ENCODE results near the gene PLXDC1. TPM values are rescaled to one million over a fixed set of nuclear protein-coding genes. Genes with fewer than 3 reads are reported as not detected.
A peak's percentile ranks its signal among the peaks of the same experiment; 100 is the strongest.

Gene PLXDC1
- total and polyA plus RNA-seq, 2 of the 13 experiments (the other 11 are each of a cell fraction or from before 2014, with no cell fraction given): not detected

DNA sequence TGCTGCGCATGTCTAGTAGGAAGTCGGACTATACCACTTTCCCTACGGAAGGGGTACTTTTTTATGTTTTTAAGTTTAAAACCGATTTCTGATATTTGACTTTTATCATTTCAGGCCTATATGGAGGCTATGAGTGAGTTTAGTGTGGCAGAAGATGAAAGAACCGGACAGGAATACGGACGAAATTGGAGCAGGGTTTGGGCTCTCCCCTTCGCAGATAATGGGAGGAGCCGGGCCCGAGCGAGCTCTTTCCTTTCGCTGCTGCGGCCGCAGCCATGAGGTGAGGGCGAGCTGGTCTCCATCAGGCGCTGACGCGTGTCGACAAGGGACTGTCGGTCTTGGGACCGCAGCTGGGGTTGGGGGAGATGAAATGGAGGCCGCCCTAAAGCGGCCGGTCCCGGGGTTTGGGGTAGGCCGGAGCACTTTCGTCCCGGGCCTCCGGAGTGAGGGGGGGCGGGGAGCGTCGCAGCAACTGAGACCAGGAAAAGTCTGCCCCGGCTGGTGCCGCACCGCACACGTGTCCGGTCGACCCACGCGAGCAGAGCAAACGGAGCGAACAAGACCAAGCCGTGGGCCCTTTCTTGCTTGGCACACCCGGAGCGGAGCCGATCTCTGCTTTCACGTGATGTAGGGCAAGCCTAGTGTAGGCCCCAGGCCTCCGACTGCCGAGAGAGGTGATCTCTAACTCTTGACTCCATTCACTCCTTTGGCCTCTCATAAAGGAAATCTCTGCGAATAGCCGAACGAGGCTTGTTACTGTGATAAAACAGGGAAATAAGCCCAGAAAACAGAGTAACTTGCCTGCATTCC lies 48.8 kb upstream of the PLXDC1 start, which contains the start of gene RPL19 (continued):
- TF ChIP-seq, protein P1, sequence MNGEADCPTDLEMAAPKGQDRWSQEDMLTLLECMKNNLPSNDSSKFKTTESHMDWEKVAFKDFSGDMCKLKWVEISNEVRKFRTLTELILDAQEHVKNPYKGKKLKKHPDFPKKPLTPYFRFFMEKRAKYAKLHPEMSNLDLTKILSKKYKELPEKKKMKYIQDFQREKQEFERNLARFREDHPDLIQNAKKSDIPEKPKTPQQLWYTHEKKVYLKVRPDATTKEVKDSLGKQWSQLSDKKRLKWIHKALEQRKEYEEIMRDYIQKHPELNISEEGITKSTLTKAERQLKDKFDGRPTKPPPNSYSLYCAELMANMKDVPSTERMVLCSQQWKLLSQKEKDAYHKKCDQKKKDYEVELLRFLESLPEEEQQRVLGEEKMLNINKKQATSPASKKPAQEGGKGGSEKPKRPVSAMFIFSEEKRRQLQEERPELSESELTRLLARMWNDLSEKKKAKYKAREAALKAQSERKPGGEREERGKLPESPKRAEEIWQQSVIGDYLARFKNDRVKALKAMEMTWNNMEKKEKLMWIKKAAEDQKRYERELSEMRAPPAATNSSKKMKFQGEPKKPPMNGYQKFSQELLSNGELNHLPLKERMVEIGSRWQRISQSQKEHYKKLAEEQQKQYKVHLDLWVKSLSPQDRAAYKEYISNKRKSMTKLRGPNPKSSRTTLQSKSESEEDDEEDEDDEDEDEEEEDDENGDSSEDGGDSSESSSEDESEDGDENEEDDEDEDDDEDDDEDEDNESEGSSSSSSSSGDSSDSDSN (CRISPR knock-in tag; IDR thresholded peaks at IDR 0.05): peak; percentile 68; the same call in 1 of the 2 replicates
- TF ChIP-seq, protein P2, sequence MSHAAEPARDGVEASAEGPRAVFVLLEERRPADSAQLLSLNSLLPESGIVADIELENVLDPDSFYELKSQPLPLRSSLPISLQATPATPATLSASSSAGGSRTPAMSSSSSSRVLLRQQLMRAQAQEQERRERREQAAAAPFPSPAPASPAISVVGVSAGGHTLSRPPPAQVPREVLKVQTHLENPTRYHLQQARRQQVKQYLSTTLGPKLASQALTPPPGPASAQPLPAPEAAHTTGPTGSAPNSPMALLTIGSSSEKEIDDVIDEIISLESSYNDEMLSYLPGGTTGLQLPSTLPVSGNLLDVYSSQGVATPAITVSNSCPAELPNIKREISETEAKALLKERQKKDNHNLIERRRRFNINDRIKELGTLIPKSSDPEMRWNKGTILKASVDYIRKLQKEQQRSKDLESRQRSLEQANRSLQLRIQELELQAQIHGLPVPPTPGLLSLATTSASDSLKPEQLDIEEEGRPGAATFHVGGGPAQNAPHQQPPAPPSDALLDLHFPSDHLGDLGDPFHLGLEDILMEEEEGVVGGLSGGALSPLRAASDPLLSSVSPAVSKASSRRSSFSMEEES (CRISPR knock-in tag; IDR thresholded peaks at IDR 0.05): no peak; the same call in 1 of the 2 replicates
- TF ChIP-seq, protein P3, sequence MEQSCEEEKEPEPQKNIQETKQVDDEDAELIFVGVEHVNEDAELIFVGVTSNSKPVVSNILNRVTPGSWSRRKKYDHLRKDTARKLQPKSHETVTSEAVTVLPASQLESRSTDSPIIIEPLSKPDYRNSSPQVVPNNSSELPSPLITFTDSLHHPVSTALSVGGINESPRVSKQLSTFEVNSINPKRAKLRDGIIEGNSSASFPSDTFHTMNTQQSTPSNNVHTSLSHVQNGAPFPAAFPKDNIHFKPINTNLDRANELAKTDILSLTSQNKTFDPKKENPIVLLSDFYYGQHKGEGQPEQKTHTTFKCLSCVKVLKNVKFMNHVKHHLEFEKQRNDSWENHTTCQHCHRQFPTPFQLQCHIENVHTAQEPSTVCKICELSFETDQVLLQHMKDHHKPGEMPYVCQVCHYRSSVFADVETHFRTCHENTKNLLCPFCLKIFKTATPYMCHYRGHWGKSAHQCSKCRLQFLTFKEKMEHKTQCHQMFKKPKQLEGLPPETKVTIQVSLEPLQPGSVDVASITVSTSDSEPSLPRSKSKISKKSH (CRISPR knock-in tag; IDR thresholded peaks at IDR 0.05; ENCODE audit: borderline replicate concordance): peak; percentile 71
- TF ChIP-seq SUZ12 (IDR thresholded peaks at IDR 0.05; ENCODE audit: low read depth, low read length): no peak
- TF ChIP-seq, protein P4, sequence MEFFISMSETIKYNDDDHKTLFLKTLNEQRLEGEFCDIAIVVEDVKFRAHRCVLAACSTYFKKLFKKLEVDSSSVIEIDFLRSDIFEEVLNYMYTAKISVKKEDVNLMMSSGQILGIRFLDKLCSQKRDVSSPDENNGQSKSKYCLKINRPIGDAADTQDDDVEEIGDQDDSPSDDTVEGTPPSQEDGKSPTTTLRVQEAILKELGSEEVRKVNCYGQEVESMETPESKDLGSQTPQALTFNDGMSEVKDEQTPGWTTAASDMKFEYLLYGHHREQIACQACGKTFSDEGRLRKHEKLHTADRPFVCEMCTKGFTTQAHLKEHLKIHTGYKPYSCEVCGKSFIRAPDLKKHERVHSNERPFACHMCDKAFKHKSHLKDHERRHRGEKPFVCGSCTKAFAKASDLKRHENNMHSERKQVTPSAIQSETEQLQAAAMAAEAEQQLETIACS (CRISPR knock-in tag; IDR thresholded peaks at IDR 0.05): no peak
- TF ChIP-seq, protein P5, sequence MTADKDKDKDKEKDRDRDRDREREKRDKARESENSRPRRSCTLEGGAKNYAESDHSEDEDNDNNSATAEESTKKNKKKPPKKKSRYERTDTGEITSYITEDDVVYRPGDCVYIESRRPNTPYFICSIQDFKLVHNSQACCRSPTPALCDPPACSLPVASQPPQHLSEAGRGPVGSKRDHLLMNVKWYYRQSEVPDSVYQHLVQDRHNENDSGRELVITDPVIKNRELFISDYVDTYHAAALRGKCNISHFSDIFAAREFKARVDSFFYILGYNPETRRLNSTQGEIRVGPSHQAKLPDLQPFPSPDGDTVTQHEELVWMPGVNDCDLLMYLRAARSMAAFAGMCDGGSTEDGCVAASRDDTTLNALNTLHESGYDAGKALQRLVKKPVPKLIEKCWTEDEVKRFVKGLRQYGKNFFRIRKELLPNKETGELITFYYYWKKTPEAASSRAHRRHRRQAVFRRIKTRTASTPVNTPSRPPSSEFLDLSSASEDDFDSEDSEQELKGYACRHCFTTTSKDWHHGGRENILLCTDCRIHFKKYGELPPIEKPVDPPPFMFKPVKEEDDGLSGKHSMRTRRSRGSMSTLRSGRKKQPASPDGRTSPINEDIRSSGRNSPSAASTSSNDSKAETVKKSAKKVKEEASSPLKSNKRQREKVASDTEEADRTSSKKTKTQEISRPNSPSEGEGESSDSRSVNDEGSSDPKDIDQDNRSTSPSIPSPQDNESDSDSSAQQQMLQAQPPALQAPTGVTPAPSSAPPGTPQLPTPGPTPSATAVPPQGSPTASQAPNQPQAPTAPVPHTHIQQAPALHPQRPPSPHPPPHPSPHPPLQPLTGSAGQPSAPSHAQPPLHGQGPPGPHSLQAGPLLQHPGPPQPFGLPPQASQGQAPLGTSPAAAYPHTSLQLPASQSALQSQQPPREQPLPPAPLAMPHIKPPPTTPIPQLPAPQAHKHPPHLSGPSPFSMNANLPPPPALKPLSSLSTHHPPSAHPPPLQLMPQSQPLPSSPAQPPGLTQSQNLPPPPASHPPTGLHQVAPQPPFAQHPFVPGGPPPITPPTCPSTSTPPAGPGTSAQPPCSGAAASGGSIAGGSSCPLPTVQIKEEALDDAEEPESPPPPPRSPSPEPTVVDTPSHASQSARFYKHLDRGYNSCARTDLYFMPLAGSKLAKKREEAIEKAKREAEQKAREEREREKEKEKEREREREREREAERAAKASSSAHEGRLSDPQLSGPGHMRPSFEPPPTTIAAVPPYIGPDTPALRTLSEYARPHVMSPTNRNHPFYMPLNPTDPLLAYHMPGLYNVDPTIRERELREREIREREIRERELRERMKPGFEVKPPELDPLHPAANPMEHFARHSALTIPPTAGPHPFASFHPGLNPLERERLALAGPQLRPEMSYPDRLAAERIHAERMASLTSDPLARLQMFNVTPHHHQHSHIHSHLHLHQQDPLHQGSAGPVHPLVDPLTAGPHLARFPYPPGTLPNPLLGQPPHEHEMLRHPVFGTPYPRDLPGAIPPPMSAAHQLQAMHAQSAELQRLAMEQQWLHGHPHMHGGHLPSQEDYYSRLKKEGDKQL (CRISPR knock-in tag; IDR thresholded peaks at IDR 0.05; ENCODE audit: low read depth): no peak; the same call in 1 of the 2 replicates
- TF ChIP-seq, protein P6, sequence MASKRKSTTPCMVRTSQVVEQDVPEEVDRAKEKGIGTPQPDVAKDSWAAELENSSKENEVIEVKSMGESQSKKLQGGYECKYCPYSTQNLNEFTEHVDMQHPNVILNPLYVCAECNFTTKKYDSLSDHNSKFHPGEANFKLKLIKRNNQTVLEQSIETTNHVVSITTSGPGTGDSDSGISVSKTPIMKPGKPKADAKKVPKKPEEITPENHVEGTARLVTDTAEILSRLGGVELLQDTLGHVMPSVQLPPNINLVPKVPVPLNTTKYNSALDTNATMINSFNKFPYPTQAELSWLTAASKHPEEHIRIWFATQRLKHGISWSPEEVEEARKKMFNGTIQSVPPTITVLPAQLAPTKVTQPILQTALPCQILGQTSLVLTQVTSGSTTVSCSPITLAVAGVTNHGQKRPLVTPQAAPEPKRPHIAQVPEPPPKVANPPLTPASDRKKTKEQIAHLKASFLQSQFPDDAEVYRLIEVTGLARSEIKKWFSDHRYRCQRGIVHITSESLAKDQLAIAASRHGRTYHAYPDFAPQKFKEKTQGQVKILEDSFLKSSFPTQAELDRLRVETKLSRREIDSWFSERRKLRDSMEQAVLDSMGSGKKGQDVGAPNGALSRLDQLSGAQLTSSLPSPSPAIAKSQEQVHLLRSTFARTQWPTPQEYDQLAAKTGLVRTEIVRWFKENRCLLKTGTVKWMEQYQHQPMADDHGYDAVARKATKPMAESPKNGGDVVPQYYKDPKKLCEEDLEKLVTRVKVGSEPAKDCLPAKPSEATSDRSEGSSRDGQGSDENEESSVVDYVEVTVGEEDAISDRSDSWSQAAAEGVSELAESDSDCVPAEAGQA (IDR thresholded peaks at IDR 0.05; ENCODE audit: low read depth): no peak
- TF ChIP-seq, protein P6 (CRISPR knock-in tag; IDR thresholded peaks at IDR 0.05; ENCODE audit: borderline replicate concordance): peak; percentile 92; the same call in 1 of the 2 replicates
